HAP-1 (cell line): ENCODE measurements around the gene TBC1D22A.

Experiments
- DNase-seq, 2 experiments: peaks; one replicate each; pipeline ENCODE4 v3.0.0-alpha.2; 2016 to 2020; ENCODE audit warnings: low spot score in 2 of 2
- H3K27me3 ChIP-seq: fragments of 250-450 bp; sonication (Bioruptor Pico); 2 replicates; pipeline ENCODE4 v1.5.1; 2020; ENCODE audit warnings: low read depth, mild to moderate bottlenecking, moderate library complexity
- H3K36me3 ChIP-seq: fragments of 250-450 bp; sonication (Bioruptor Pico); replicated peaks from 2 replicates; pipeline ENCODE4 v1.5.1; 2020; ENCODE audit warnings: mild to moderate bottlenecking
- H3K4me1 ChIP-seq: fragments of 250-450 bp; sonication (Bioruptor Pico); 2 replicates; pipeline ENCODE4 v1.5.1; 2020; ENCODE audit warnings: mild to moderate bottlenecking
- H3K4me3 ChIP-seq: fragments of 250-450 bp; sonication (Bioruptor Pico); 2 replicates; pipeline ENCODE4 v1.5.1; 2020; ENCODE audit warnings: mild to moderate bottlenecking, moderate library complexity
- H3K9me3 ChIP-seq: fragments of 250-450 bp; sonication (Bioruptor Pico); 2 replicates; pipeline ENCODE4 v1.5.1; 2020; ENCODE audit warnings: mild to moderate bottlenecking, moderate library complexity
- in situ Hi-C: fragments of 300-500 bp; cut with MboI; formaldehyde crosslinking; loops from 3 replicates; pipeline ENCODE4 v1.14.3; 2020; ENCODE audit warnings: low sequenced_read_pairs, inconsistent platforms, mixed read lengths

TBC1D22A gene

GRCh38 chr22:47201186-47201995, 438.9 kb downstream of the TBC1D22A start:
- in situ Hi-C loops = no loop called here
- H3K27me3 ChIP-seq = peaks cover 2% of the 10 kb centered on the region; the same call in 1 of the 2 replicates
- H3K4me3 ChIP-seq = no peak overlapping the region
- H3K4me1 ChIP-seq = no peaks in the 10 kb centered on the region
- DNase-seq = no peak
- no peaks in the 10 kb centered on the region for H3K9me3 ChIP-seq
- H3K36me3 ChIP-seq = no peaks in the 10 kb centered on the region

- no peaks in the 10 kb centered on the region for H3K4me1 ChIP-seq
- H3K4me3 ChIP-seq = no peak overlapping the region
- DNase-seq = no peak
- H3K36me3 ChIP-seq = no peaks in the 10 kb centered on the region
- peaks cover 2% of the 10 kb centered on the region; the same call in 1 of the 2 replicates for H3K27me3 ChIP-seq
- H3K9me3 ChIP-seq = no peaks in the 10 kb centered on the region
- in situ Hi-C loops = no loop called here
Measured at GRCh38 chr22:47201996-47202818, 439.8 kb downstream of the TBC1D22A start.

- in situ Hi-C loops = no loop called here
- Histone ChIP-seq H3K4me1 (no peaks in the 10 kb centered on the region), H3K9me3 (no peaks in the 10 kb centered on the region), H3K36me3 (no peaks in the 10 kb centered on the region), H3K27me3 (peaks cover 2% of the 10 kb centered on the region; the same call in 1 of the 2 replicates), H3K4me3 (no peak overlapping the region)
- DNase-seq = no peak
Measured at GRCh38 chr22:47202819-47203553, 440.5 kb downstream of the TBC1D22A start.

- Histone ChIP-seq H3K36me3 (no peaks in the 10 kb centered on the region), H3K9me3 (no peaks in the 10 kb centered on the region), H3K4me1 (no peaks in the 10 kb centered on the region), H3K27me3 (peaks cover 2% of the 10 kb centered on the region; the same call in 1 of the 2 replicates), H3K4me3 (no peak overlapping the region)
- DNase-seq = no peak
- in situ Hi-C loops = no loop called here
Measured at GRCh38 chr22:47203554-47203991, 441.1 kb downstream of the TBC1D22A start.

GRCh38 chr22:47204002-47204979, 441.8 kb downstream of the TBC1D22A start:
- H3K4me3 ChIP-seq = no peak overlapping the region
- H3K36me3 ChIP-seq = no peaks in the 10 kb centered on the region
- H3K27me3 ChIP-seq = peaks cover 2% of the 10 kb centered on the region; the same call in 1 of the 2 replicates
- H3K9me3 ChIP-seq = no peaks in the 10 kb centered on the region
- no peaks in the 10 kb centered on the region for H3K4me1 ChIP-seq
- DNase-seq = no peak
- in situ Hi-C loops = no loop called here

GRCh38 chr22:47205081-47205491, 442.6 kb downstream of the TBC1D22A start:
- Histone ChIP-seq H3K36me3 (no peaks in the 10 kb centered on the region), H3K9me3 (no peaks in the 10 kb centered on the region)
- in situ Hi-C loops = no loop called here

GRCh38 chr22:47205554-47205953, 443.1 kb downstream of the TBC1D22A start:
- in situ Hi-C loops = no loop called here
- Histone ChIP-seq H3K9me3 (no peaks in the 10 kb centered on the region), H3K4me3 (no peak overlapping the region), H3K36me3 (no peaks in the 10 kb centered on the region), H3K4me1 (no peaks in the 10 kb centered on the region), H3K27me3 (no peaks in the 10 kb centered on the region)
- DNase-seq = no peak

More at GRCh38 chr22:47205081-47205491, 442.6 kb downstream of the TBC1D22A start:
- DNase-seq = no peak
- H3K27me3 ChIP-seq = peaks cover under 1% of the 10 kb centered on the region; the same call in 1 of the 2 replicates
- H3K4me1 ChIP-seq = no peaks in the 10 kb centered on the region
- H3K4me3 ChIP-seq = no peak overlapping the region

- H3K4me1 ChIP-seq = no peaks in the 10 kb centered on the region
- no peaks in the 10 kb centered on the region for H3K27me3 ChIP-seq
- no peaks in the 10 kb centered on the region for H3K36me3 ChIP-seq
- no peaks in the 10 kb centered on the region for H3K9me3 ChIP-seq
- in situ Hi-C loops = no loop called here
- H3K4me3 ChIP-seq = no peak overlapping the region
- no peak for DNase-seq
Measured at GRCh38 chr22:47206164-47206563, 443.7 kb downstream of the TBC1D22A start.

GRCh38 chr22:47206666-47207218, 444.3 kb downstream of the TBC1D22A start:
- H3K36me3 ChIP-seq = no peaks in the 10 kb centered on the region
- no peaks in the 10 kb centered on the region for H3K27me3 ChIP-seq
- H3K4me3 ChIP-seq = no peak overlapping the region
- no peaks in the 10 kb centered on the region for H3K4me1 ChIP-seq
- no peaks in the 10 kb centered on the region for H3K9me3 ChIP-seq
- no peak for DNase-seq
- in situ Hi-C loops = no loop called here

GRCh38 chr22:47207387-47207786, 444.9 kb downstream of the TBC1D22A start:
- no peaks in the 10 kb centered on the region for H3K9me3 ChIP-seq
- in situ Hi-C loops = no loop called here
- DNase-seq = no peak
- H3K27me3 ChIP-seq = no peaks in the 10 kb centered on the region
- no peaks in the 10 kb centered on the region for H3K4me1 ChIP-seq
- no peaks in the 10 kb centered on the region for H3K36me3 ChIP-seq
- no peak overlapping the region for H3K4me3 ChIP-seq

GRCh38 chr22:47207846-47208554, 445.6 kb downstream of the TBC1D22A start:
- in situ Hi-C loops = no loop called here
- Histone ChIP-seq H3K9me3 (no peaks in the 10 kb centered on the region), H3K36me3 (no peaks in the 10 kb centered on the region), H3K4me3 (no peak overlapping the region), H3K27me3 (no peaks in the 10 kb centered on the region), H3K4me1 (no peaks in the 10 kb centered on the region)
- DNase-seq = no peak

GRCh38 chr22:47208630-47209029, 446.2 kb downstream of the TBC1D22A start:
- in situ Hi-C loops = no loop called here
- Histone ChIP-seq H3K4me1 (no peaks in the 10 kb centered on the region), H3K4me3 (no peak overlapping the region), H3K27me3 (no peaks in the 10 kb centered on the region), H3K36me3 (no peaks in the 10 kb centered on the region), H3K9me3 (no peaks in the 10 kb centered on the region)
- no peak for DNase-seq
